ENCODE measurements around the gene TRAPPC2B.

The TRAPPC2B gene

GRCh38 chr19:57410877-57411671, 47.7 kb downstream of the TRAPPC2B start, which contains the start of gene ZNF17 (continued):
- TF ChIP-seq ZNF518A (tag by site-specific recombination; conservative IDR thresholded peaks at IDR 0.05; ENCODE audit: low read depth), result peak; percentile 53
- TF ChIP-seq ZBTB20 (tag by site-specific recombination; IDR thresholded peaks at IDR 0.05), result peak; percentile 67
- TF ChIP-seq ZNF677 (tag by site-specific recombination; IDR thresholded peaks at IDR 0.05), result no peak
- TF ChIP-seq ZNF768 (tag by site-specific recombination; IDR thresholded peaks at IDR 0.05), result no peak
- TF ChIP-seq, protein P1, sequence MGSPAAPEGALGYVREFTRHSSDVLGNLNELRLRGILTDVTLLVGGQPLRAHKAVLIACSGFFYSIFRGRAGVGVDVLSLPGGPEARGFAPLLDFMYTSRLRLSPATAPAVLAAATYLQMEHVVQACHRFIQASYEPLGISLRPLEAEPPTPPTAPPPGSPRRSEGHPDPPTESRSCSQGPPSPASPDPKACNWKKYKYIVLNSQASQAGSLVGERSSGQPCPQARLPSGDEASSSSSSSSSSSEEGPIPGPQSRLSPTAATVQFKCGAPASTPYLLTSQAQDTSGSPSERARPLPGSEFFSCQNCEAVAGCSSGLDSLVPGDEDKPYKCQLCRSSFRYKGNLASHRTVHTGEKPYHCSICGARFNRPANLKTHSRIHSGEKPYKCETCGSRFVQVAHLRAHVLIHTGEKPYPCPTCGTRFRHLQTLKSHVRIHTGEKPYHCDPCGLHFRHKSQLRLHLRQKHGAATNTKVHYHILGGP (tag by site-specific recombination; IDR thresholded peaks at IDR 0.05), result no peak
- no peak for TF ChIP-seq ZBTB6 (tag by site-specific recombination; IDR thresholded peaks at IDR 0.05)
- no peak; the same call in 1 of the 2 replicates for TF ChIP-seq ZNF660 (tag by site-specific recombination; IDR thresholded peaks at IDR 0.05)
- TF ChIP-seq ZNF148 (tag by site-specific recombination; IDR thresholded peaks at IDR 0.05; ENCODE audit: borderline replicate concordance), result no peak
- no peak for TF ChIP-seq ZNF555 (tag by site-specific recombination; conservative IDR thresholded peaks at IDR 0.05)
- TF ChIP-seq ZNF426 (tag by site-specific recombination; IDR thresholded peaks at IDR 0.05), result no peak
- no peak for TF ChIP-seq ZNF791 (tag by site-specific recombination; IDR thresholded peaks at IDR 0.05)
- TF ChIP-seq ZNF658 (tag by site-specific recombination; IDR thresholded peaks at IDR 0.05), result no peak
- TF ChIP-seq EGR2 (tag by site-specific recombination; IDR thresholded peaks at IDR 0.05; ENCODE audit: low read depth), result peak; percentile 36; the same call in 1 of the 2 replicates
- peak; percentile 60 for TF ChIP-seq ZBTB17 (tag by site-specific recombination; IDR thresholded peaks at IDR 0.05)
- no peak for TF ChIP-seq SCRT1 (tag by site-specific recombination; IDR thresholded peaks at IDR 0.05; ENCODE audit: borderline replicate concordance)
